PC-9 (cell line): ENCODE data around the gene PHF19.

Source experiments
- CTCF ChIP-seq: fragments of 200-600 bp; sonication (generic); conservative IDR thresholded peaks from 2 replicates; pipeline ENCODE4 v1.6.1; 2017; ENCODE audit warnings: mixed run types, antibody characterized with exemption, mild to moderate bottlenecking, moderate library complexity
- EZH2 ChIP-seq: fragments of 200-600 bp; sonication (generic); IDR thresholded peaks from 2 replicates; pipeline ENCODE4 v1.8.0; 2017; ENCODE audit warnings: antibody characterized with exemption, low read depth

- TF ChIP-seq CTCF (no peak), EZH2 (no peak)
Measured at GRCh38 chr9:120850315-120850714, 26.7 kb downstream of the PHF19 start.
